HG02840 (cell line): ENCODE data around the gene TULP4.
"Not testable (repeated sequence)": the region's sequence is repeated elsewhere in the genome, so short reads cannot be mapped to it uniquely, and the experiment has no call there.

Experiments used
- ATAC-seq: cut with Tn5 transposase; IDR thresholded peaks from one replicate; pipeline ENCODE4 v1.9.1; 2021; ENCODE audit warnings: mild to moderate bottlenecking, moderate library complexity, moderate number of reproducible peaks; ENCODE audit not compliant: unreplicated experiment, low FRiP score

Gene TULP4

DNA sequence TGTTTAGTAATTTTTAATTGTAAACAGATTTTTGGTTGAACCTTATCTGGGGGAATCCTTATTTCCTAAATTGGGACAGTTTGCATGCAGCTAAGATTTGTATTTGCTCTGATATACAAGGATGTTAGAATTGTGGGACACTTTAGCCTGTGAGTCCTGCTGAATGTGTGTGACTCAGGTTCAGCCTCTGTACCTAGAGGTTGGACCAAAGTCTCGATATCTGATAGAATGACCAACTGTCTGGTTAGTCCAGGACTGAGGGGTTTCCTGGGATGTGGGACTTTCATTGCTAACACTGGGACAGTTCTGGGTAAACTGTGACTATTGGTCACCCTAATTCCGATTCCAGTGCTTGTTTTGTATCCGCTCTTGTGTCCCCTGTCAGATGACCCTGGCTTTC is 20.2 kb upstream of the TULP4 start:
- no peak for ATAC-seq

DNA sequence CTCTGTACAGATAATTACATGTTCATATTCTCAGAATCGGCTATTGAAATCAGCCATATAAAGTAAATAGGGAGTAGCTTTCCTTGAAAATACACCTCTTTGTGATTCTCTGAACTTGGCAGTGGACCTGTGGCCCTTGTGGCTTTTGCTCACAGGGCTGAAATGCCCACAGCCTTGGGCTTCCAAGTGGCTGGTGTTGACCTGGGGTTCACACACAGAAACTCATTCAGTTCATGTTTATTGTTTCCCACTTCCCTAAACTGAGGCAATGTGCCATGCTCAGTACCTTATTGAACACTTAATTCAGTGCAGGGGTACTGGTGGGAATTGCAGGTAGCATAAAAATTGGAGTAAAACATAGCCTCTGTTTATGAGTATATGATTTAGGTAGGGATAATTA is 19.1 kb upstream of the TULP4 start:
- no peak for ATAC-seq

DNA sequence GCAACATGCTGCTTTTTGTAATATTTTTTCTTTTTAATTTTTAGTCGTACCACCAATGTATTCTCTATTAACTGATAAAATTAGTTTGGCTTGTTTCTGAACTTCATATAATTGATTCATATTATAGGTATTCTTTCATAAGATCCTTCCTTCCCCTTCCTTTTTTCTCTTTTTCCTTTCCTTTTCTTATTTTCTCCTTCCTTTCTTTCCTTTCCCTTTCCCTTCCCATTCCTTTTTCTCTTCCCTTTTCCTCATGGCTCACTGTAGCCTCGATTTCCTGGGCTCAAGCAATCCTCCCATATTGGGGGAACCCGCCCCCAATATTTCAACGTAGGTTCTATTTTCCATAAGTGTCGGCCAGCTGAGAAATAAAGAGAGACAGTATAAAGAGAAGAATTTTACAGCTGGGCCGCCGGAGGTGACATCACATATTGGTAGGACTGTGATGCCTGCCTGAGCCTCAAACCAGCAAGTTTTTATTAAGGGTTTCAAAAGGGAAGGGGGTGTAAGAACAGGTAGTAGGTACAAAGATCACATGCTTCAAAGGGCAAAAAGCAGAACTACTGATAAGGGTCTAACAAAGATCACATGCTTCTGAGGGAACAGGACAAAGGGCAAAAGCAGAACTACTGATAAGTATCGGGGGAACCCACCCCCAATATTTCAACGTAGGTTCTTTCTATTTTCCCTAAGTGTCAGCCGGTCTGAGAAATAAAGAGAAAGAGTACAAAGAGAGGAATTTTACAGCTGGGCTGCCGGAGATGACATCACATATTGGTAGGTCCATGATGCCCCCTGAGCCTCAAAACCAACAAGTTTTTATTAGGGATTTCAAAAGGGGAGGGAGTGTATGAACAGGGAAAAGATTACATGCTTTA is 16.1 kb upstream of the TULP4 start:
- not testable (repeated sequence) for ATAC-seq

DNA sequence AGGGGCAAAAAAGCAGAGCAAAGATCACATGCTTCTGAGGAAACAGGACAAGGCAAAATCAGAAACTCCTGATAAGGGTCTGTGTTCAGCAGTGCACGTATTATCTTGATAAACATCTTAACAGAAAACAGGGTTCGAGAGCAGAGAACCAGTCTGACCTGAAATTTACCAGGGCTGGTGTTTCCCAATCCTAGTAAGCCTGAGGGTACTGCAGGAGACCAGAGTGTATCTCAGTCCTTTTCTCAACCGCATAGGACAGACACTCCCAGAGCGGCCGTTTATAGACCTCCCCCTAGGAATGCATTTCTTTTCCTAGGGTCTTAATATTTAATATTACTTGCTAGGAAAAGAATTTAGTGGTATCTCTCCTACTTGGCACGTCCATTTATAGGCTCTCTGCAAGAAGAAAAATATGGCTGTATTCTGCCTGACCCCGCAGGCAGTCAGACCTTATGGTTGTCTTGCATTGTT is 15.4 kb upstream of the TULP4 start:
- not testable (repeated sequence) for ATAC-seq

DNA sequence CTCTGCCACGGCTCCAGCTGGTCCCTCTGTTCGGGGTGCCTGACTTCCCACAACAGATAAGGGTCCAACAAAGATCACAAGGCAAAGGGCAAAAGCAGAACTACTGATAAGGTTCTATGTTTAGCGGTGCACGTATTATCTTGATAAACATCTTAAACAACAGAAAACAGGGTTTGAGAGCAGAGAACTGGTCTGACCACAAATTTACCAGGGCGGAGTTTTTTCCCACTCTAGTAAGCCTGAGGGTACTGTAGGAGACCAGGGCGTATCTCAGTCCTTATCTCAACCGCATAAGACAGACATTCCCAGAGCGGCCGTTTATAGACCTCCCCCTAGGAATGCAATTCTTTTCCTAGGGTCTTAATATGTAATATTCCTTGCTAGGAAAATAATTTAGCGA is 14.6 kb upstream of the TULP4 start:
- ATAC-seq: not testable (repeated sequence)

DNA sequence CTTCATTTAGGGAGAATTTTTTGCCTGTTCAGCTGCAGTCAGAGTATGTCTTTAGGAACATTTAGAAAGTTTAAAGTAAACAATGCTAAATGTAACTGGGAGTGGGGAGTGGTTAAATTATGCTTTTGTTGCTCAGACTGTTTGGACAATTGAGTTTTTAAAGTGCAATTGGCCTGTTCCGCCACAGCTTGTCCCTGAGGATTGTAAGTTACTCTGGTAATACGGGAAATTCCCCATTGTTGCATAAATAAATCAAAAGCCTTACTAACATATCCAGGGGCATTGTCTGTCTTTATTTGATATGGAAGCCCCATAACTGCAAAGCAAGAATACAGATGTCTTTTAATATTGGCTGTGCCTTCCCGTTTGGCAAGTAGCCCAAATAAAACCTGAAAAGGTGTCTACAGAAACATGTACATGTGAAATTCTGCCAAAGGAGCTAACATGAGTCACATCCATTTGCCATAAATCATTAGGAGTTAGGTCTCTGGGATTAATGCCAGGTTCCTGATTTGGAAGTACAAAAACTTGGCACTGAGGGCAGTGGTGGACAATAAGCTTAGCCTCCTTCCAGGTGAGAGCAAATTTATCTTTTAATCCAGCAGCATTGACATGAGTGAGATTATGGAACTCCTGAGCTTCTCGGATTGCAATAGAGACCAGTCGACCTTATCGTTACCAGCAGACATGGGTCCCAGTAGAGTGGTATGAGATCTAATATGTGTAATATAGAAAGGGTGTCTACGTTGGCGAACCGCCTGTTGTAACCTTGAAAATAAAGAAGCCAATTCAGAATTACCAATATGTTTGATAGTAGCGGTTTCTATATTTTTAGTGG is 11.7 kb upstream of the TULP4 start:
- not testable (repeated sequence) for ATAC-seq

DNA sequence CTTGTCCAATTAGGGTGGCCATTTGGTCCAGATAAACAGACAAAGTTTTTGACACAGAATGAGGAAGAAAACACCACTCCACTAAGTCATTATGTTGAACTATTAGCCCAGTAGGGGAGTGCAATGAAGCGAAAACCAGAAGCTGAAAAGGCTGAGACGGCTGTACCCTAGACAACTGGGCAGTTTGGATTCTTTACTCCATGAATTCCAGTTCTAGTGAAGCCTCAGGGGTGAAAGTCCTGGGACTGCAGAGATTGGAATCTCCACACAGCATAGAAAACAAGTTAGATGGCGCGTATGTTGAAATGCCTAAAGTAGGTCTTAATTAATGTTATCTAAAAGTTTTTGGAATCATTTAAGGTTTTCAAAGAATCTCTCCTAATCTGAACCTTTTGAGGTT is 10.7 kb upstream of the TULP4 start:
- ATAC-seq: not testable (repeated sequence)

DNA sequence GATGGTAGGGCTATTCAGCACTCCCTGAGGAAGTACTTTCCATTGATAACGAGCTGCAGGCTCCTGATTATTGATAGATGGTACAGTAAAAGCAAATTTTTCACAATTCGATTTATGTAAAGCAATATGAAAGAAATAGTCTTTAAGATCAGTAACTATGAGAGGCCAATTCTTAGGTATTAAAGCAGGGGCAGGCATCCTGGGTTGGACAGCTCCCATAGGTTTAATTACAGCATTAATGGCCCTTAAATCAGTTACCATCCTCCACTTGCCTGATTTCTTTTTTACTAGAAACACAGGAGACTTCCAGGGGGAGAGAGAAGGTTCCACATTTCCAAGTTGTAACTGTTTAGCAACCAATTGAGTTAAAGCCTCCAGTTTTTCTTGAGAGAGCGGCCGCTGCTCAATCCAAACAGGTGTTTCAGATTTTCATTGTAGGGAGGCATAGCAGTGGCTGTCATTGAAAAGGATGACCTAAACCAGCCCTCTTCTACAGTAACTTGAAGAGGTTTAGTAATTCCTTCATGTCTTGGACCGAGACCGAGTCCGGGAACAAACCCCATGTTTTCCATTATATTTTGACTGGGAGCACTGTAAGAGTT is 10.0 kb upstream of the TULP4 start:
- ATAC-seq: not testable (repeated sequence)

DNA sequence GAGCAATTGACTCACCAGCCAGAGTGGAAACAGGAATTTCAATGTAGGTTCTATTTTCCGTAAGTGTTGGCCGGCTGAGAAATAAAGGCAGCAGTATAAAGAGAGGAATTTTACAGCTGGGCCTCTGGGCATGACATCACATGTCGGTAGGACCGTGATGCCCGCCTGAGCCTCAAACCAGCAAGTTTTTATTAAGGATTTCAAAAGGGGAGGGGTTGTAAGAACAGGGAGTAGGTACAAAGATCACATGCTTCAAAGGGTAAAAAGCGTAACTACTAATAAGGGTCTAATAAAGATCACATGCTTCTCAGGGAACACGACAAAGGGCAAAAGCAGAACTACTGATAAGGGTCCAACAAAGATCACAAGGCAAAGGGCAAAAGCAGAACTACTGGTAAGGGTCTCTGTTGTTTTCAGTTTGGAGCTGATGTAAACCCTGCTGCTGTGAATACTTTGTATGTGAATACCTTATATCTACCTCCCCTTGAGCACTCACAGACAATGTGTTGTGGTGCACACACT is 9.0 kb upstream of the TULP4 start:
- no peak for ATAC-seq

DNA sequence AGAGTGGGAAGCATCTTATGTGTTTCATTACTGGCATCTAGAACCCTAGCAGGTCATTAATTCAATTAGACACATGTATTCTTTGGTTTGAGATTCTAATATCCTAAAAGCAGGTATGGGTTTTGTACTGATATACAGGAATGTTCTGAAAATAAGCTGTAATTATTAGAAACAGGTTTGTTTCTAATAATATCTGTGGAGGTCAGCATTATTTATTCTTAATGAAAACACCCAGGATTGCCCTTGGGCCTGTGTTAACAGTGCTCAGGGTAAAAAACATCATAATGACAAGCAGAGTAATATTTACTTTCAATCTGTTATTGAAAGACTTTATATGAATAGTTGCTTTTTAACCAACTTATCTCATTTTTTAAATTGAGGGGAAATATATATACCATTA is 8.0 kb upstream of the TULP4 start:
- ATAC-seq: no peak

DNA sequence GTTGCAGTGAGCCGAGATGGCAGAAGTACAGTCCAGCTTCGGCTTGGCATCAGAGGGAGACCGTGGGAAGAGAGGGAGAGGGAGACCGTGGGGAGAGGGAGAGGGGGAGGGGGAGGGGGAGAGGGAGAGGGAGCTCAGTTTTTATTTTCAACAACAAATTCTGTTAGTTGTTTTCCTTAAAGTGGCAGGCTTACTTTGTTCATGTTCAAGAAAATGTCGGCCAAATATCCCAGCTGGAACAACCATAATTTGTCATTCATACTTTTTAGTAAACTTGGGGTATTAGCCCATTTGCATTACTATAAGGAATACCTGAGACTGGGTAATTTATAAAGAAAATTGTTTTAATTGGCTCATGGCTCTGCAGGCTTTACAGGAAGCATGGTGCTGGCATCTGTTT is 2.5 kb upstream of the TULP4 start:
- no peak for ATAC-seq

DNA sequence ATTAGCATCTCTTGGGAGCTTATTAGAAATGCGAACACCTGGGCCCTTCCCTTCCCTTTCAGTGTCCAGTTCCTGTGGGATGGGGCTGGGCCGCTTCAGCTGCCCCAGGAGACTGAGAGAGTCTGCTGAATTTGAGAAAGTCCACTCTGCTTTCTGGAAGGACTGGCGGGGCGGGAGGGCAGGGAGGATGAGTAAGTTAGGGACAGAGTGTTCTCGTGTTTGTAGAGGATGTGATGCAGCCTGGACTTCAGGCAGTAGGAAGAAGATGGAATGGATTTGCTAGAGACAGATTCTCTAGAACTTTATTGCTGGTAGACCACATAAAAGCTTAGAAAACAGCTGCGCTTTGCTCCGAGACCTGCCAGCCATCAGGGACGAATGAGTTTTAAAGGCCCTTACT is 1.1 kb upstream of the TULP4 start:
- no peak for ATAC-seq

DNA sequence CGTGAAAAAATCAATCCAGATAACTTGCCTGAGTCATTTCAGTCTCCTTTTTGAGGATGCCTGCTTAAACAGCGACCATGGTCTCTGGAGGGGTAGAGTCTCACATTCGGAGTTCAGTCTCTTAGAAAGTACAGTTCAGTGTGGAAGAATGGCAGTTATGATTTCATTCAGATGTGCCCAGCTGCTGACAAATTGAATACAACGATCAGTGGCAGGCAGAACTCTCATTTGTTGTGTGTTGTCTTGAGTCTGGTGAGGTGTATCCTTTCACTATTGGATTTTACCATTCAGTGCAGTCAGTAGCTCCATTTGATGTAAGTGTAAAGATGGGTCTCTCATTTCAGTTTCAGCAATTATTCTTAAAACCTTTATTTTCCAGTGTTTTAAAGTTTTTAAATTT is 639 bp upstream of the TULP4 start:
- no peak for ATAC-seq

DNA sequence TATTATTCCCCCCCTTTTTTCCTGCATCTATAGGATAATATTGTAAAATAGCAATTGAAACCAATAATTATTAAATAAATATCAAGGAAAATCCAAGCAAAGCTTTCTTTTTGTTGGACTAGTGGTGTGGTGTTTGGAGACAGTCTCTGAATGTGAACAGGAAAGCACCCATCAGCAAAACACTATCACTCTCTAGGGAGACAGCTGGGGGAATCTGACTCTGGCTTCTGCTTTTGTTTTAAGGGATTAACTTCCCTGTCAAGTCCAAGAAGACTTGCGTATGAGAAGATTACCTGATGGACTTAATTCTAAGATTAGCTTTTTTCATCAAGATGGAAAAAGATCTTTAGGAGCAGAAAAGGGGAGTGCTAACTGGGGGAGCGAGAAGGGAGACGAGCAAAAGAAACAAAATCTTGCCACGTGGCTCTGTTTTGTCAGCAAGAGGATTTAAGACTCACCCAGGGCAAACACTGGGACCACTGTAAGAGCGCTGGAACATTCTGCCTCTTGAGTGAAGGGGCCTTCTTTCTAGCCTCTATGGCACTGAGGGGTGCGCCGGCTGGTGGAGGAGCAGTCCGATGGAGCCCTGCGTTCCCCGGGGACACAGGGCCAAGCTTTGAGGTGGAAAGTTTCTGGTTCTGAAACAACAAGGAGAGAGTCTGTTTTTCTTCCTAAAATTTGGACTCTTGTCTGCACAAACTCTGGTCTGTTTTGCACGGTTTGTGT is 570 bp downstream of the TULP4 start:
- no peak for ATAC-seq

DNA sequence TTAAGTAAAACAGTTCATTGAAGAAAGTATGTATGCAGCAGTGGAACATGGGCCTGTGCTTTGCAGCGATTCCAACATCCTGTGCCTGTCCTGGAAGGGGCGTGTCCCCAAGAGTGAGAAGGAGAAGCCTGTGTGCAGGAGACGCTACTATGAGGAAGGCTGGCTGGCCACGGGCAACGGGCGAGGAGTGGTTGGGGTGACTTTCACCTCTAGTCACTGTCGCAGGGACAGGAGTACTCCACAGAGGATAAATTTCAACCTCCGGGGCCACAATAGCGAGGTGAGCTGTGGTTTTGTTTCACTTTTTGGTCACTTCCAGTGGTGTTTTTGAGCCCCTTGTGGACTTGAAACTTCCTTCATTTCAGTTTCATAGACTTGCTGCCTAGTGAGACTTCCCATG is 1.7 kb downstream of the TULP4 start:
- no peak for ATAC-seq

DNA sequence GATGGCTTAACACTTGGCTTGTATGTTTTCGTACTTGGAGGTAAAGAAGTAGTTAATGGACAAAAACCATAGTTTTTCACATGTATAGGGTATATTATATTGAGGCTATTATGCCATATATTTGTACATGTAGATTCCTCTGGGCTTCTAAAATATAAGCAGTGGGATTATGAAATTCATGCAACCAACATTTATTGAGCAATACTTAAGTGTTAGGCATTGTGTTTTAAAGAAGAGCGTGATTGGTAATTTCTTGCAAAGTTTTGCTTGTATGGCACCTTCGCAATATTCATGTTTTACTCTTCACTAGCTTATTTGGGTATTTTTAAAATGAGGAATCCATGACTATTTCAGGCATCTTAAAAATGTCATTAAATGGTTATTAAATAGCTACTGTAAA is 2.5 kb downstream of the TULP4 start:
- ATAC-seq: no peak

DNA sequence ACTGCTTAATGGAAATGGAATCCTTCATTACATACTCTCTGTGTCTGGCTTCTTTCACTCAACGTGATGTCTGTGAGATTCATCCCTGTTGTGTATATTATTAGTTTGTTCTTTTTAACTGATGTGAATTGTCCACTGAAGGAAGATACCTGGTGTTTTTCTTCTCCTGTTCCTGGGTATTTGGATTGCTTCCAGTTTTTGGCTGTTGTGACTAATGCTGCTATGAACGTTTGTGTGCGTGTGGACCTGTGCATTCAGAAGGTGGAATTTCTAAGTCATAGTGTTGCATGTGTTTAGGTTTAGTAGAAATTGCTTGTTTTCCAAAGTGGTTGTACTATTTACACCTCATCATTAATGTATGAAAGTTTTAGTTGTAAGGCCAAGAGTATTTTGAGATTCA is 3.8 kb downstream of the TULP4 start:
- no peak for ATAC-seq

DNA sequence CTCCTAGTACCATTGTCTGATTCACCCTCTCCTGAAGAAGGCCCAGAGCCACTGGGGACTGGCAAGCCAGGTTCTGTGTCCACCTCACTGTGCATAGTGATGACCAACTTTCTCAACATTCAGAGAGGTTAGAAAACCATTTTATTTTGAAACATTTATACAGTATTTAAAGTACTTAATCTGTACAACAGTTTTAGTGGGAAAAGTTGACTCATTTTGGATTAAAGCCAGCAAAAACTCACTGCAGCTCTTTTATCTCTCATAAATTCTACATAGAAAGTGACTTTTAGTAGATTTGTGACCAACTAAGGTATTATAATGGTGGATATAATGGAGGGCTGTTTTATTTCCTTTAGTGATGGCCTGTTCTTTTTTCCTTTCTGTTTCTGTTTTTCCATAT is 9.7 kb downstream of the TULP4 start:
- ATAC-seq: no peak

DNA sequence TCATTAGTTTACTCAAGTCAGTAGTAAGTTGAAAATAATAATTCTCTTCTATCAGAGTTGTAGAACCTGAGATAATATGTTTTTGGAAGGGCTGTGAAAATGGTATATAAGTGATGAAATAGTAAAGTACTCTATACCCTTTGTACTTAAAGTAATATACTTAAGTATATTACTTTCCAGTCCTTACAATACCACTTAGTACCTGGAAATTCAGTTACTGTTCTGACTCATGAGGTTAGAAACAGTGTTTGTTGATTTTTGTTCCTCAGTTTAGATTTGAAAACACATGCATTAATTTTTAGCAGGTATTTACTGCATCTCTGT is 10.1 kb downstream of the TULP4 start:
- no peak for ATAC-seq
